Cerebellar nuclear complex (tissue), 1 donor: ENCODE results near the gene KCNG2.
"Not testable (repeated sequence)": the region's sequence is repeated elsewhere in the genome, so short reads cannot be mapped to it uniquely, and the experiment has no call there.

Experiments used
- DNase-seq, 2 experiments: peaks; one replicate each; lab custom pipeline; 2025; lab: John Stamatoyannopoulos, UW

Gene KCNG2

GRCh38 chr18:79853303-79853992 lies 55.7 kb downstream of the KCNG2 start:
- no peak for DNase-seq

- no peak for DNase-seq
Observed at GRCh38 chr18:79853993-79854364, 56.2 kb downstream of the KCNG2 start.

GRCh38 chr18:79855147-79855933 lies 57.6 kb downstream of the KCNG2 start:
- no peak for DNase-seq

- no peak for DNase-seq
Observed at GRCh38 chr18:79856119-79857007, 58.6 kb downstream of the KCNG2 start.

GRCh38 chr18:79857082-79857671 lies 59.4 kb downstream of the KCNG2 start:
- no peak for DNase-seq

- DNase-seq, result no peak
Observed at GRCh38 chr18:79859314-79859713, 61.6 kb downstream of the KCNG2 start.

- no peak for DNase-seq
Observed at GRCh38 chr18:79861687-79862086, 63.9 kb downstream of the KCNG2 start.

- no peak for DNase-seq
Observed at GRCh38 chr18:79862562-79862961, 64.8 kb downstream of the KCNG2 start.

GRCh38 chr18:79863161-79864005 lies 65.6 kb downstream of the KCNG2 start:
- DNase-seq, result no peak

GRCh38 chr18:79864006-79864725 lies 66.4 kb downstream of the KCNG2 start:
- no peak for DNase-seq

- not testable (repeated sequence) for DNase-seq
Observed at GRCh38 chr18:79864955-79865354, 67.2 kb downstream of the KCNG2 start.

GRCh38 chr18:79865951-79866350 lies 68.2 kb downstream of the KCNG2 start:
- DNase-seq, result not testable (repeated sequence)

GRCh38 chr18:79866889-79867574 lies 69.3 kb downstream of the KCNG2 start:
- no peak for DNase-seq

- DNase-seq, result no peak
Observed at GRCh38 chr18:79867666-79868065, 69.9 kb downstream of the KCNG2 start.

GRCh38 chr18:79868168-79868784 lies 70.5 kb downstream of the KCNG2 start:
- no peak for DNase-seq

GRCh38 chr18:79868811-79869541 lies 71.2 kb downstream of the KCNG2 start:
- DNase-seq, result no peak

- DNase-seq, result no peak
Observed at GRCh38 chr18:79869591-79870300, 72.0 kb downstream of the KCNG2 start.
